HAP-1 (cell line): ENCODE data around the gene MYEOV.

Experiments
- DNase-seq, 2 experiments: peaks; one replicate each; pipeline ENCODE4 v3.0.0-alpha.2; 2016 to 2020; ENCODE audit warnings: low spot score in 2 of 2
- H3K27me3 ChIP-seq: fragments of 250-450 bp; sonication (Bioruptor Pico); 2 replicates; pipeline ENCODE4 v1.5.1; 2020; ENCODE audit warnings: low read depth, mild to moderate bottlenecking, moderate library complexity
- H3K36me3 ChIP-seq: fragments of 250-450 bp; sonication (Bioruptor Pico); replicated peaks from 2 replicates; pipeline ENCODE4 v1.5.1; 2020; ENCODE audit warnings: mild to moderate bottlenecking
- H3K4me1 ChIP-seq: fragments of 250-450 bp; sonication (Bioruptor Pico); 2 replicates; pipeline ENCODE4 v1.5.1; 2020; ENCODE audit warnings: mild to moderate bottlenecking
- H3K4me3 ChIP-seq: fragments of 250-450 bp; sonication (Bioruptor Pico); 2 replicates; pipeline ENCODE4 v1.5.1; 2020; ENCODE audit warnings: mild to moderate bottlenecking, moderate library complexity
- H3K9me3 ChIP-seq: fragments of 250-450 bp; sonication (Bioruptor Pico); 2 replicates; pipeline ENCODE4 v1.5.1; 2020; ENCODE audit warnings: mild to moderate bottlenecking, moderate library complexity
- in situ Hi-C: fragments of 300-500 bp; cut with MboI; formaldehyde crosslinking; loops from 3 replicates; pipeline ENCODE4 v1.14.3; 2020; ENCODE audit warnings: low sequenced_read_pairs, inconsistent platforms, mixed read lengths

MYEOV gene

DNA sequence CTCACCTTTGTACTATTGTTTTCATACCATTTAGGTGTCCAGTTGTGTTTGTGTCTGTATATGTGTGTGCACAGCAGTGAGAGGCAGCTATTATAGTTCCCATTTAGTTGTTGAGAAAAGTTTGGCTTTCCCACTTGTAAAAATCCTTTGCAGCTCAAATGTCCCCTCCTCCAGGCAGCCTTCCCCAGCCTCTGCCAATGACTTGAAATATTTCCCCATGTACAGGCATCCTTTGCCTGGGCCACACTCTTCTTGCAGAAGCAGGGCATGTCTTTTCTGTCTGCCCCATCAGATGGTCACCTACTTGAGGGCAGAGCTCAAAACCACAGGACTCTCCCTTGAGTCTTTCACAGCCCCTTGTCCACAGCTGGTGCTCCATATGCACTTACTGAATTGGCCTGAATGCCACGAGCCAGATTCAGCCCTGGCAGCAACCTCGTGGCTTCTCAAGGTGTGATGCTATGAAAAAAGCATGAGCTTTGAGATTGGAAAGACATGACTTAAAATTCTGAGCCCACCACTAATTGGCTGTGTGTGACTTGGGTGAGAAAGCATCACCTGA is 39.3 kb downstream of the MYEOV start:
- DNase-seq, result no peak
- in situ Hi-C loops, result no loop called here
- no peaks in the 10 kb centered on the region for H3K4me1 ChIP-seq
- H3K27me3 ChIP-seq, result no peaks in the 10 kb centered on the region; the same call in 1 of the 2 replicates
- H3K4me3 ChIP-seq, result no peak overlapping the region
- no peaks in the 10 kb centered on the region for H3K9me3 ChIP-seq
- no peaks in the 10 kb centered on the region for H3K36me3 ChIP-seq

DNA sequence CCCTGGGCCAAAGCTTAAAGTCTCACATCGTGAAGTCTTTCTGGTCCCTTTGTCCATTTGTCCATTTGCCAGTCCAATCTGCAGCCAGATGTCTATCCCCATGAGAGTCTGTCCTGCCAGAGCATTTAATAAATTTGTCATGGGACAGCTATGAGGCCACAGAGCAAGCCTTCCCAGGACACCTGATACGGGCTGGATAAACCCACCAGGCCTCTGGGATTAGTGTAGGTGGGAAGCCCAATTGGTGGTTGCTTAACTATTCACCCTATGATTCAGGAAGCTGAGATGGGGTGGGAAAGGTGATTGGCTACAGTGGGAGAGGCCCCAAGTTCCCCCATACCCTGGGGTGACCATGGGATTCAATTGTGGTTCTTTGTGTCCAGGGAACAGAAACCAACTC is 39.9 kb downstream of the MYEOV start:
- Histone ChIP-seq H3K4me3 (no peak overlapping the region), H3K4me1 (no peaks in the 10 kb centered on the region), H3K9me3 (no peaks in the 10 kb centered on the region), H3K36me3 (no peaks in the 10 kb centered on the region), H3K27me3 (no peaks in the 10 kb centered on the region; the same call in 1 of the 2 replicates)
- in situ Hi-C loops, result no loop called here
- no peak for DNase-seq

DNA sequence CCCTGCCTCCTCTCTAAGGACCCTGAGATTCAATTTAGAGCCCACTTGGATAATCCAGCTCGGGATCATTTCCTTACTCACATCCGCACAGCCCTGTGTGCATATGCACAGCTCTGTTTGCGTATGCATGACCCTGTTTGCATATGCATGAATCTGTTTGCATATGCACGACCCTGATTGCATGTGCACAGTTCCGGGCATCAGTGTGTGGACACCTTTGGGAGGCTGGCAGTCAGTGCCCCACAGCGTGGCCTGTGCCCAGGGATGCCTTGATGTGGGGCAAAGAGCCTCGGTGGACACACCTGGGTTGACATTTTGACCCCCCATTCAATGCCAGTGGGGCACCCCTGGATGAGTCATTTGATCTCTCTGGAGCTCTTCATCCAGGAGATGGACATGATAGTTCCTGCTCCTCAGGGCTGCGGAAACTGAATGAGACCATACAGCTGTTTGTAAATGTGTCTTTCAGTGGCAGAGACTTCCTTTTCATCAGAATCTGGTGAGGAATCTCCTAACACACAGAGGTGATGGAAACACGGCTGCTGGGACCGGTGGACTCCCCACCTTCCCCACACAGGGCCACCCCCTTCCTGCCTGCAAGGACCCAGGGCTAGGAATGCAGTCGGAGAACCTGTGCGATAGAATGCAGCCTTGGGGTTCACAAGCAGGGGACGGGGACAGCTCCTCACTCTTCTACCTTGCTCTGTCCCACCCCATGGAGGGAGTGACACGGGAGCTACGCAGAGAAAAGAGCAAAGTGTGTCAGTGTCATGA is 41.2 kb downstream of the MYEOV start:
- in situ Hi-C loops, result no loop called here
- Histone ChIP-seq H3K27me3 (no peaks in the 10 kb centered on the region; the same call in 1 of the 2 replicates), H3K36me3 (no peaks in the 10 kb centered on the region), H3K4me3 (no peak overlapping the region), H3K9me3 (no peaks in the 10 kb centered on the region), H3K4me1 (no peaks in the 10 kb centered on the region)
- no peak for DNase-seq

DNA sequence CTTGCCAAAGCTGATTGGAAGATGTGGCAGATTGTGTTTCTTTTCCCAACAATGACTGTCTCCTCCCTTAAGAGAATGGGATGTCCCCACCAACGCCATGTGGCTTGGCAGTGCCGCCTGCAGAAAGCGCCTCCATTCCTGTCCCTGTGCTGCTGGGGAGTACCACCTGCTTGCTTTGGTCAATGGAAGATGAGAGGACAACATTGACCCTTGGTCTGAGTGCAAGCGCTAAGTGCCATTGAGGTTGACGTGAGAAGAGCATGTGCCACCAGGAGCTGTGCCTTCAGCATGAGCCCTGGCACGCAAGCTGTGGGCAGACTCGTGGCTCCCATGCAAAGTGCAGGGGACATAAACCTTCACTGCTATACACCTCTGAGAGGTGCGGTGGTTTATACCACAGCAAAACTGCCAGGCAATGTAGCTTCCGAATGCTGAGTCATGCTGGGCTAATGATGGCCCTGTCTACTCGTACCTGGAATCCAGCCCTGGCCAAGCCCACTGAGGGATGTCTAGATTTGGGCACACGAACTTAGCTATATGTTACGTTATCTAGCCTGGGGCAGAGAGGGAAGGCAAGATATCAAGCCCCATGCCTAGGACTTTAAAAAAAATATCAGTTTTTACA is 41.9 kb downstream of the MYEOV start:
- H3K4me1 ChIP-seq, result no peaks in the 10 kb centered on the region
- H3K27me3 ChIP-seq, result no peaks in the 10 kb centered on the region
- DNase-seq, result no peak
- H3K36me3 ChIP-seq, result no peaks in the 10 kb centered on the region
- H3K9me3 ChIP-seq, result no peaks in the 10 kb centered on the region
- in situ Hi-C loops, result no loop called here
- H3K4me3 ChIP-seq, result no peak overlapping the region

DNA sequence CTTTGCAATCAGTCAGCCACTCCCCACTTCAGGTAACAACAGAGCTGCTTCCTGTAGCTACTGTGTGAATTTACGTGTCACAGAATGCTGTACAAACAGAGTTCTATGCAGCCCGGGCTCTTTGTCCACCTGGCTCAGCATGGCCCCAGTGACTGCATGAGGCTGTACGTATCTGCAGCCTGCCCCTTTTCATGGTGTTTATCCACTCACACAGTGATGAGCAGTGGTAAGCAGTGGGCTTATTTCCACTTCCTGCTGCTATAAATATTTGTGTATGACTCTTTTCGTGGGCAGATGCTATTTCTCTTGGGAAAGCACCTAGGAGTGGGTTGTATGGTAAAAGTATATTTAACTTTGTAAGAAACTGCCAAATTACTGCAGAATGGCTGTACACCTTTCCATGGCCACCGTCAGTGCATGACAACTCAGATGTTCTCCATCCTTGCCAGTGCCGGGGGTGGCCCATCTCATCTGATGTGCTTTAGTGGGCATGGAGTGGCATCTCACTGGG is 43.3 kb downstream of the MYEOV start:
- in situ Hi-C loops, result no loop called here
- no peak overlapping the region for H3K4me3 ChIP-seq
- no peak for DNase-seq
- no peaks in the 10 kb centered on the region for H3K36me3 ChIP-seq
- no peaks in the 10 kb centered on the region for H3K9me3 ChIP-seq
- H3K27me3 ChIP-seq, result no peaks in the 10 kb centered on the region
- H3K4me1 ChIP-seq, result no peaks in the 10 kb centered on the region

GRCh38 chr11:69339041-69339733 is 45.2 kb downstream of the MYEOV start:
- in situ Hi-C loops, result no loop called here
- no peak for DNase-seq
- H3K36me3 ChIP-seq, result no peaks in the 10 kb centered on the region
- no peaks in the 10 kb centered on the region for H3K27me3 ChIP-seq
- no peaks in the 10 kb centered on the region for H3K9me3 ChIP-seq
- no peak overlapping the region for H3K4me3 ChIP-seq
- H3K4me1 ChIP-seq, result no peaks in the 10 kb centered on the region

- H3K4me3 ChIP-seq, result no peak overlapping the region
- DNase-seq, result no peak
- in situ Hi-C loops, result no loop called here
- H3K4me1 ChIP-seq, result no peaks in the 10 kb centered on the region
- H3K9me3 ChIP-seq, result no peaks in the 10 kb centered on the region
- no peaks in the 10 kb centered on the region for H3K36me3 ChIP-seq
- H3K27me3 ChIP-seq, result no peaks in the 10 kb centered on the region
These were observed 46.1 kb downstream of the MYEOV start for GRCh38 chr11:69339983-69340565.

DNA sequence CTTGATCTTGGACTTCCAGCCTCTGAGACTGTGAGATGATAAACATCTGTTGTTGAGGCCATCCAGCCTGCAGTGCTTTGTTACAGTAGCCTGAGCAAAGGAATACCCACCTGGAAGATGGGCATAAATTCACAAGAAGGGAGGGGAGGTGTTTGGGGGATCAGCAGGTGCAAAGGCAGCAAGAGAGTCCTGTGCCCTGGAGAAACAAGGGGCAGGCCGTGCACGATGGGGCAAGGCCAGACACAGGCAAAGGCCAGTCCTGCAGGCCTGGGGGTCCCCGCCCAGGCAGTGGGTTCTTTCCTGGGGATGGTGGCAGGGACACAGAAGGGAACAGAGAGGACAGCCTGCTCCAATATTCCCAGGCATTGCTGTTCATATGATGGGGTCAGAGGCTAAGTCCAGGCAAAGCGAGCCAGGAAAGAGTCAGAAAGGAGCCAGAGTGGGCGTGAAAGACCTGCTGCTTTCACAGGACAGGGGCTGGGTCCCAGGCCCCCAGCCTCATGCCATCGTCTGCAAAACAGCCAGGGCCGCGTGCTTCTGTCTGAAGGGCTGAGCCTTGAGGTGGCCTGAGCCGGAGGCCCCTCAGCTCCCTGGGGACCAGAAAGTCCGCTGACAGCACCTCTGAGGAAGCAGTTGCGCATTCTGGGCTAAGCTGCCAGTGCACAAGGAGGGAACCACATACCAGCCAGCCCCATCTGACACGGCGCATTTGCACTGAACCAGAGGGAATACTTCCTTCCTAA is 48.8 kb downstream of the MYEOV start:
- Histone ChIP-seq H3K4me1 (no peaks in the 10 kb centered on the region), H3K27me3 (no peaks in the 10 kb centered on the region; the same call in 1 of the 2 replicates), H3K9me3 (no peaks in the 10 kb centered on the region), H3K4me3 (no peak overlapping the region), H3K36me3 (no peaks in the 10 kb centered on the region)
- in situ Hi-C loops, result no loop called here
- no peak for DNase-seq

DNA sequence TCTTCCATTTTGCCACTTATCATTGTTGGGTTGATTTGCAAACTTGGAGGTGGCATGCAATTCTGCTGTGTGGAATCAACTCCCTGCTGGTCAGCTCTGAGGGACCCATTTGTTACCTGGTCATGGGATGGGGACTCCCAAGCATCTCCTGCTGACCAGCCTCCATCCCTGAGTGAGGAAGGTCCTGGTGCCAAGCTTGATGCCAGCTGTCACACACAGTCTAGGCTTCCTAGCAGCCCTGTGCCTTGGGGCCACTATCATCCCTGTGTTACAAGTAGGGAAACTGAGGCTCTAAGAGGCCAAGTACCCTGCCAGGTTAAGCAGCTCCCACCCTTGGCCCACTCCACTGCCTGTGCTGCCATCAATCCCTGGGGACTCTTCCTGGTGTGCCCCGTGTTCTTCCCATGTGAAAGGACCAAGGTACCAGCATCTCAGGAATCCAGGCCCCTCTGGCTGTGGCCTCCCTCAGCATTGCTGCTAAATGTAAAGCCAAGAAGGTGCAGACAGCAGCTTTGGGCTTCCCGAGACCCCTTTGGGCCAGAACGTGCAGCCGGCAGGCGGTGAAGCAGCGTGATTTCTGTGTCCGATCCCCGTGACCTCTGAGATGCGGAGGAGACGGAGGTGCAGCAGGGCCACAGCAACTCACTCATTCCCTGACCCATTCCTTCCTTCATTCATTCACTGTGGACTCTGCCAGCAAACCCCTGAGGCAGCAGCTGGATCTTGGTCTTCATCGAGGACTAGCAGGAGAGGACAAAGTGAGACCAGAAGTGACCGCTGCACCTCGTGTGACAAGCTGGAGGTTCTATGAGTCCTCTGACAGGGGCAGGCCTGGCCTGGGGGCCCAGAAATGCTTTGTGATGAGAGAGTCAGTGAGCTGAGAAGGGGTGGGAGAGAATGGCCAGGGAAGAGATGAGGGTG is 49.7 kb downstream of the MYEOV start:
- Histone ChIP-seq H3K36me3 (no peaks in the 10 kb centered on the region), H3K9me3 (no peaks in the 10 kb centered on the region), H3K27me3 (no peaks in the 10 kb centered on the region; the same call in 1 of the 2 replicates), H3K4me1 (no peaks in the 10 kb centered on the region), H3K4me3 (no peak overlapping the region)
- DNase-seq, result no peak
- in situ Hi-C loops, result no loop called here

GRCh38 chr11:69344570-69345145 is 50.7 kb downstream of the MYEOV start:
- Histone ChIP-seq H3K27me3 (no peaks in the 10 kb centered on the region; the same call in 1 of the 2 replicates), H3K4me3 (no peak overlapping the region), H3K4me1 (no peaks in the 10 kb centered on the region), H3K9me3 (no peaks in the 10 kb centered on the region), H3K36me3 (no peaks in the 10 kb centered on the region)
- no peak for DNase-seq
- in situ Hi-C loops, result no loop called here
